ENCODE measurements around the gene PPP2R5C. TPM values are rescaled to one million over a fixed set of nuclear protein-coding genes. Genes with fewer than 3 reads are reported as not detected.
A peak's percentile ranks its signal among the peaks of the same experiment; 100 is the strongest.

PPP2R5C gene
- total RNA-seq, 1 experiment from 2014 or later, result 93.0 TPM

DNA sequence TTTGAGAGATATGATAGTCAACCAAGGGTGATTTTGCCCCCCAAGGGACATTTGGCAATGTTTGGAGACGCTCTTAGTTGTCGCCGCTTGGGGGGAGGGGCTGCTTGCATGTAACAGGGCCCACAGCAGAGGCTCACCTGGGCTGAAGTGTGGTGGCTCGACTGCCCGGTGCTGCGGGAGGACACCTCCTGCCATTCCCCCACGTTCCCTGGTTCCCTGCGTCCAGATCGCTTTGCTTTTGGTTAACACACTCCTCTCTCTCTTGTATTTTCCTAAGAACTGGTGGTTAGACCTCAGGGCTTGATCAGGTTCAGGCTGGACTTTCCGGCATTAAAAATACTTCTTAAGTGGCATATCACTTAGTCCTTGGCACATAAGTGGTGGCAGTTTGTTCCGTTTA, 18.9 kb downstream of the PPP2R5C start:
- Mint-ChIP-seq H3K9me3 (no peaks in the 10 kb centered on the region; a peak in 1 of 5 replicates), H3K27me3 (ENCODE audit: low read depth) (peaks cover 58% of the 10 kb centered on the region), H3K27ac (no peak overlapping the region), H3K4me3 (peak overlapping the region; percentile 63 to 76), H3K4me1 (peaks cover 10 to 12% of the 10 kb centered on the region in 2 experiments), H3K36me3 (ENCODE audit: insufficient read depth in 1 of 3, low read depth in 3 of 3) (no peaks in the 10 kb centered on the region; a peak in 1 of 7 replicates)
- Histone ChIP-seq H3K79me2 (ENCODE audit: insufficient read depth, low read length) (no peaks in the 10 kb centered on the region), H3K18ac (ENCODE audit: insufficient read length, low read depth, low read length) (no peak overlapping the region), H3K56ac (ENCODE audit: insufficient read length, low read depth, low read length) (no peak overlapping the region), H2AK5ac (ENCODE audit: insufficient read length, low read length) (no peak overlapping the region), H3K9me3 (ENCODE audit: control insufficient read depth, low read depth, low read length) (no peaks in the 10 kb centered on the region), H2BK120ac (ENCODE audit: low read depth, low read length, poor library complexity, severe bottlenecking) (no peak overlapping the region), H3K27me3 (ENCODE audit: insufficient read depth, low read length) (peaks cover 15% of the 10 kb centered on the region; the same call in 1 of the 2 replicates), H3K79me1 (ENCODE audit: insufficient read depth, low read depth, low read length, poor library complexity, severe bottlenecking) (no peaks in the 10 kb centered on the region), H3K23ac (ENCODE audit: insufficient read length, low read depth, low read length) (no peak overlapping the region), H3K23me2 (ENCODE audit: insufficient read length, low read depth, low read length, poor library complexity, severe bottlenecking) (peaks cover 16% of the 10 kb centered on the region), H2BK15ac (ENCODE audit: low read depth, low read length) (no peak overlapping the region), H4K5ac (ENCODE audit: insufficient read length, low read depth, low read length) (no peak overlapping the region), H4K8ac (replicated peaks; ENCODE audit: insufficient read length, low read depth, low read length) (no peak overlapping the region), H2BK5ac (ENCODE audit: insufficient read length, low read length) (no peak overlapping the region), H3T11ph (ENCODE audit: low read length) (no peak overlapping the region), H4K91ac (ENCODE audit: insufficient read length, low read depth, low read length) (no peak overlapping the region), H2BK12ac (ENCODE audit: insufficient read length, low read depth, low read length) (no peak overlapping the region), H3K4ac (ENCODE audit: low read depth, low read length) (no peak overlapping the region), H2BK20ac (ENCODE audit: low read depth, low read length, poor library complexity, severe bottlenecking) (no peak overlapping the region), H4K20me1 (ENCODE audit: control insufficient read depth, insufficient read depth, insufficient read length) (no peaks in the 10 kb centered on the region), H3K4me2 (ENCODE audit: insufficient read depth, insufficient read length, low read length) (peak overlapping the region; percentile 92), H3K27ac (ENCODE audit: insufficient read length, low read depth, low read length) (no peak overlapping the region), H3K14ac (ENCODE audit: insufficient read depth, low read length) (no peak overlapping the region), H2AFZ (ENCODE audit: low read length) (no peak overlapping the region), H3K9ac (ENCODE audit: extremely low read depth, insufficient read length, low read length) (no peak overlapping the region), H3K4me1 (ENCODE audit: insufficient read depth, low read length) (no peaks in the 10 kb centered on the region)
- DNase-seq, result no peak
- no CpG with 5 or more reads among the region's 11 CpGs for WGBS (ENCODE audit: extremely low coverage, insufficient read length, low lambda C conversion rate)
- TF ChIP-seq, protein P1, sequence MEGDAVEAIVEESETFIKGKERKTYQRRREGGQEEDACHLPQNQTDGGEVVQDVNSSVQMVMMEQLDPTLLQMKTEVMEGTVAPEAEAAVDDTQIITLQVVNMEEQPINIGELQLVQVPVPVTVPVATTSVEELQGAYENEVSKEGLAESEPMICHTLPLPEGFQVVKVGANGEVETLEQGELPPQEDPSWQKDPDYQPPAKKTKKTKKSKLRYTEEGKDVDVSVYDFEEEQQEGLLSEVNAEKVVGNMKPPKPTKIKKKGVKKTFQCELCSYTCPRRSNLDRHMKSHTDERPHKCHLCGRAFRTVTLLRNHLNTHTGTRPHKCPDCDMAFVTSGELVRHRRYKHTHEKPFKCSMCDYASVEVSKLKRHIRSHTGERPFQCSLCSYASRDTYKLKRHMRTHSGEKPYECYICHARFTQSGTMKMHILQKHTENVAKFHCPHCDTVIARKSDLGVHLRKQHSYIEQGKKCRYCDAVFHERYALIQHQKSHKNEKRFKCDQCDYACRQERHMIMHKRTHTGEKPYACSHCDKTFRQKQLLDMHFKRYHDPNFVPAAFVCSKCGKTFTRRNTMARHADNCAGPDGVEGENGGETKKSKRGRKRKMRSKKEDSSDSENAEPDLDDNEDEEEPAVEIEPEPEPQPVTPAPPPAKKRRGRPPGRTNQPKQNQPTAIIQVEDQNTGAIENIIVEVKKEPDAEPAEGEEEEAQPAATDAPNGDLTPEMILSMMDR (conservative IDR thresholded peaks at IDR 0.05), result no peak
